Measurements from ENCODE around the gene CHD6. TPM values are rescaled to one million over a fixed set of nuclear protein-coding genes. Genes with fewer than 3 reads are reported as not detected.

The CHD6 gene
- total and polyA plus RNA-seq, 2 of the 13 experiments (the other 11 are each of a cell fraction or from before 2014, with no cell fraction given) = 14.4 to 52.0 TPM

- ChIA-PET POLR2A (interaction anchor here (0.7 kb wide), 1 partner anchor 14 kb away, joined by 5 read pairs; the partner anchor contains the start of gene CHD6), CTCF (ENCODE audit: low intra/inter-chr PET ratio, low total read pairs) (no interaction called here)
- no peaks in the 10 kb centered on the region for H3K36me3 ChIP-seq (replicated peaks in 1 of 2; ENCODE audit: control insufficient read depth in 1 of 2, insufficient read depth in 2 of 2, low read length in 2 of 2)
- intact Hi-C loops (cut with micrococcal nuclease; ENCODE audit: unreplicated experiment) = loop anchor here (5.0 kb wide), 1 partner anchor 97 kb away; no protein-coding TSS in a partner anchor
- ATAC-seq = peak; percentile 60
- H4K20me1 ChIP-seq (ENCODE audit: insufficient read depth, low read length) = peaks cover 67% of the 10 kb centered on the region
- peak; percentile 16 for TF ChIP-seq PCBP2 (optimal IDR thresholded peaks at IDR 0.05; ENCODE audit: low read depth, low read length, poor library complexity, severe bottlenecking)
- TF ChIP-seq ZNF331 (CRISPR knock-in tag; IDR thresholded peaks at IDR 0.05) = no peak
- TF ChIP-seq ZSCAN29 (CRISPR knock-in tag; conservative IDR thresholded peaks at IDR 0.05) = no peak
- TF ChIP-seq HDAC6 (IDR thresholded peaks at IDR 0.05; ENCODE audit: low read depth, low read length) = no peak
- TF ChIP-seq TGIF2 (CRISPR knock-in tag; IDR thresholded peaks at IDR 0.05) = no peak
- TF ChIP-seq, protein P1, sequence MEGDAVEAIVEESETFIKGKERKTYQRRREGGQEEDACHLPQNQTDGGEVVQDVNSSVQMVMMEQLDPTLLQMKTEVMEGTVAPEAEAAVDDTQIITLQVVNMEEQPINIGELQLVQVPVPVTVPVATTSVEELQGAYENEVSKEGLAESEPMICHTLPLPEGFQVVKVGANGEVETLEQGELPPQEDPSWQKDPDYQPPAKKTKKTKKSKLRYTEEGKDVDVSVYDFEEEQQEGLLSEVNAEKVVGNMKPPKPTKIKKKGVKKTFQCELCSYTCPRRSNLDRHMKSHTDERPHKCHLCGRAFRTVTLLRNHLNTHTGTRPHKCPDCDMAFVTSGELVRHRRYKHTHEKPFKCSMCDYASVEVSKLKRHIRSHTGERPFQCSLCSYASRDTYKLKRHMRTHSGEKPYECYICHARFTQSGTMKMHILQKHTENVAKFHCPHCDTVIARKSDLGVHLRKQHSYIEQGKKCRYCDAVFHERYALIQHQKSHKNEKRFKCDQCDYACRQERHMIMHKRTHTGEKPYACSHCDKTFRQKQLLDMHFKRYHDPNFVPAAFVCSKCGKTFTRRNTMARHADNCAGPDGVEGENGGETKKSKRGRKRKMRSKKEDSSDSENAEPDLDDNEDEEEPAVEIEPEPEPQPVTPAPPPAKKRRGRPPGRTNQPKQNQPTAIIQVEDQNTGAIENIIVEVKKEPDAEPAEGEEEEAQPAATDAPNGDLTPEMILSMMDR (CRISPR knock-in tag; IDR thresholded peaks at IDR 0.05) = peak; percentile 35
- TF ChIP-seq STAG1 (CRISPR knock-in tag; IDR thresholded peaks at IDR 0.05) = 0 out of 2 replicates have a peak, but pooled peaks have one; percentile 4
- no peak for TF ChIP-seq ZIK1 (CRISPR knock-in tag; IDR thresholded peaks at IDR 0.05; ENCODE audit: borderline replicate concordance, low read depth)
- H3K4me3 ChIP-seq (replicated peaks in 1 of 3; ENCODE audit: insufficient read depth in 1 of 3, low read depth in 2 of 3, low read length in 3 of 3) = no peak overlapping the region
- WGBS (ENCODE audit: low lambda C conversion rate) = 65% methylated on average over 1 of the region's 1 CpG
- no peaks in the 10 kb centered on the region for H3K27me3 ChIP-seq (ENCODE audit: control insufficient read depth in 1 of 2, insufficient read depth in 2 of 2, low read length in 2 of 2)
- DNase-seq (ENCODE audit: low spot score) = no peak
- H2AFZ ChIP-seq (ENCODE audit: low read length) = no peak overlapping the region
- in situ Hi-C loops (cut with HindIII; ENCODE audit: extremely low pct_ligation_motif_present, low pct_unique_long_range_greater_than_20kb) = no loop called here
- peaks cover 29% of the 10 kb centered on the region for H3K9me3 ChIP-seq (ENCODE audit: low read length)
- peaks cover 20% of the 10 kb centered on the region; the same call in 1 of the 2 replicates for H3K4me1 ChIP-seq (ENCODE audit: insufficient read depth, low read length)
- H3K9ac ChIP-seq (ENCODE audit: insufficient read depth, low read depth, low read length) = no peak overlapping the region
- no TSS peak for BruUV-seq (replicated peaks)
- FAIRE-seq = peak; percentile 15
- no peak overlapping the region for H3K27ac ChIP-seq (ENCODE audit: extremely low read length, insufficient read depth, low read length)
- H3K79me2 ChIP-seq (ENCODE audit: insufficient read depth, low read length) = peaks cover 96% of the 10 kb centered on the region
- H3K4me2 ChIP-seq (ENCODE audit: low read depth, low read length) = no peak overlapping the region
Measured at GRCh38 chr20:41604002-41604401, 14.2 kb downstream of the CHD6 start.

Measured in HepG2 (cell line).